HG02970 (cell line): ENCODE data around the gene SMIM35.

ENCODE experiments used
- ATAC-seq: cut with Tn5 transposase; IDR thresholded peaks from one replicate; pipeline ENCODE4 v1.9.1; 2021; ENCODE audit warnings: mild to moderate bottlenecking, moderate library complexity, moderate number of reproducible peaks; ENCODE audit not compliant: unreplicated experiment, low FRiP score

The SMIM35 gene

GRCh38 chr11:118046051-118046963, 40.5 kb downstream of the SMIM35 start:
- no peak for ATAC-seq

- ATAC-seq = no peak
Observed at GRCh38 chr11:118045191-118045590, 41.6 kb downstream of the SMIM35 start.

GRCh38 chr11:118042796-118043195, 44.0 kb downstream of the SMIM35 start:
- no peak for ATAC-seq

GRCh38 chr11:118042141-118042540, 44.6 kb downstream of the SMIM35 start:
- no peak for ATAC-seq

- ATAC-seq = no peak
Observed at GRCh38 chr11:118033443-118033842, 53.3 kb downstream of the SMIM35 start.

- ATAC-seq = no peak
Observed at GRCh38 chr11:118028626-118029025, 58.1 kb downstream of the SMIM35 start.

- ATAC-seq = no peak
Observed at GRCh38 chr11:118027694-118028093, 59.1 kb downstream of the SMIM35 start.

GRCh38 chr11:118021146-118021545, 65.6 kb downstream of the SMIM35 start:
- ATAC-seq = no peak

- no peak for ATAC-seq
Observed at GRCh38 chr11:118018401-118018800, 68.4 kb downstream of the SMIM35 start.

- no peak for ATAC-seq
Observed at GRCh38 chr11:118017631-118018315, 69.0 kb downstream of the SMIM35 start.

GRCh38 chr11:118017111-118017510, 69.7 kb downstream of the SMIM35 start:
- no peak for ATAC-seq

- no peak for ATAC-seq
Observed at GRCh38 chr11:118016104-118016503, 70.7 kb downstream of the SMIM35 start.

GRCh38 chr11:118015385-118015841, 71.3 kb downstream of the SMIM35 start:
- ATAC-seq = no peak

- ATAC-seq = no peak
Observed at GRCh38 chr11:118014022-118014421, 72.7 kb downstream of the SMIM35 start.

- ATAC-seq = no peak
Observed at GRCh38 chr11:118012083-118012669, 74.6 kb downstream of the SMIM35 start.

- ATAC-seq = peak; percentile 82
Observed at GRCh38 chr11:118010738-118011461, 75.9 kb downstream of the SMIM35 start.

GRCh38 chr11:118009864-118010737, 76.7 kb downstream of the SMIM35 start:
- no peak for ATAC-seq

GRCh38 chr11:118008271-118008911, 78.4 kb downstream of the SMIM35 start:
- no peak for ATAC-seq
